Neural cell (in vitro differentiated cells): Measurements from ENCODE around the gene SLC9A5.

Source experiments
- POLR2AphosphoS5 ChIP-seq: IDR thresholded peaks from 2 replicates; pipeline ENCODE4 v1.6.1; 2012
- RAD21 ChIP-seq: fragments of 450-650 bp; conservative IDR thresholded peaks from 2 replicates; pipeline ENCODE4 v1.6.1; 2014; ENCODE audit warnings: antibody characterized with exemption, mild to moderate bottlenecking, moderate library complexity

- TF ChIP-seq RAD21, result no peak
- no peak for TF ChIP-seq POLR2AphosphoS5
Observed at GRCh38 chr16:67258161-67258835, 9.5 kb downstream of the SLC9A5 start.
